Occipital lobe (tissue), 2 donors: Measurements from ENCODE around the gene VARS2. TPM values are rescaled to one million over a fixed set of nuclear protein-coding genes. Genes with fewer than 3 reads are reported as not detected.

Experiments used
- DNase-seq: peaks from one replicate; lab custom pipeline; 2025; lab: John Stamatoyannopoulos, UW
- total RNA-seq: library from RNA; depleted of rRNA; stranded (reverse); fragments of >200 nt; gene quantifications from one replicate; pipeline ENCODE4 v1.2.3, GENCODE V29; 2014

The VARS2 gene
- total RNA-seq, 1 donor from 2014 or later = 31.2 TPM

DNA sequence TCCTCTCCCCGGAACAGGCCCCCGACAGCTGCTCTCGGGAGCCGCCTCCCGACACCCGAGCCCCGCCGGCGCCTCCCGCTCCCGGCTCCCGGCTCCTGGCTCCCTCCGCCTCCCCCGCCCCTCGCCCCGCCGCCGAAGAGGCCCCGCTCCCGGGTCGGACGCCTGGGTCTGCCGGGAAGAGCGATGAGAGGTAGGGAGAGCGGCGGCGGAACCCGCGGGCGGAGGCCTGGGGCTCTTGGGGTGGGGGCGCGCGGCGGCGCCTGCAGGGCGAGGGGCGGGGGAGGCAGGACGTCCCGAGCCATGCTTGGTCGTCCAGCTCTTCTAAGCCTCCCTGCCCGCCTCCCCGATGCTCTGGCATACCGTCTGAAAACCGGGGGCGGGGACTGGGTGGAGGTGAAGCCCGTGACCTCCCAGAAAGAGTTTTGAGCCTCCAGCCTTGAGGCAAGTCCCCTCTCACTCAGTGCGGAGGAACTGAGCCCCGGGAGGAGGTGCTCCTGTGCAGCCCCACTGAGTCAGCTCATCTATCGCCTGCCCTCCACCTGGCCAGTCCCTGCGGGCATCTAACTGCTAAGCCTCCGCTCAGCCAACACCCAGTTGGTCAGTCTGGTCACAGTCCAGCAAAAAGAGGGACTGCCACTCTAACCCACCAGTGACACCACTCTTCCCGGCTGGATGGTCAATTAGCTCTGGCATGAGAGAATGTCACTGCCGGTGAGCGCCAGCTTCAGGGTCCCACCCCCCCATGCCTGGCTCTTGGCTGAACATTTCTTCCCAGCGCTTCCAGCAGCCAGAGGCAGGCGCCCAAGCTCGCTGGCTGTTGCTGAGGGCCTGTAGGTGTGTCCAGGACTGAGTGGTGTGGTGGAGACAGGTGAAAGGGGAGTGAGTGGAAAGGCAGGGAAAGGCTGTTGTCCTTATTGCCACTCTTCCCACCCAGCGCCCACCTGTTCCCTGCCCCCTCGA, 29.2 kb upstream of the VARS2 start:
- peak; percentile 56 for DNase-seq

DNA sequence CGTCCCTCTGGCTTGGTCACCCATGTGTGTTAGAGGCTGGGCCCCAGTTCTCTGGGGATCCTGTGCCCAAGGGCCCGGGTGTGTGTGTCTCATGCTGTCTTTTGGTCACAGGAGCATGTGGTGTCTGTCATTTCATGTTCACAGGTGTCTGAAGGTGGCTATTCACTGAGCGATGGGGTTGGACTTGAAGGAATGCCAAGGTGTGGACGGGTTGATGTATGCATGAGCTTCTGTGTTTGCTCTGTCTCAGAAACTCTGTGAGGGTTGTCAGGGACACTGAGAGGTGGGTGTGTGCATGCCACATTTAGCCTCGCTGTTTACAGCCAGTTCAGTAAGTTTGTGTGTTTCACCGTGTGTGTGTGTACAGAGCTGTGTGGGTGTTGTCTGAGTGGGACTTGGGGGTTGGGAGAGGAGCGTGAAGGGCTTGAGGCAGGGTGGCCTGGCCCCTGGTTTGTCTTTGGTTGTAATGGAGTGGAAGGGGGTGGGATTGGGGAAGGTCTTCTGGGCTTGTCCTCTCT, 28.5 kb upstream of the VARS2 start:
- peak; percentile 56 for DNase-seq

DNA sequence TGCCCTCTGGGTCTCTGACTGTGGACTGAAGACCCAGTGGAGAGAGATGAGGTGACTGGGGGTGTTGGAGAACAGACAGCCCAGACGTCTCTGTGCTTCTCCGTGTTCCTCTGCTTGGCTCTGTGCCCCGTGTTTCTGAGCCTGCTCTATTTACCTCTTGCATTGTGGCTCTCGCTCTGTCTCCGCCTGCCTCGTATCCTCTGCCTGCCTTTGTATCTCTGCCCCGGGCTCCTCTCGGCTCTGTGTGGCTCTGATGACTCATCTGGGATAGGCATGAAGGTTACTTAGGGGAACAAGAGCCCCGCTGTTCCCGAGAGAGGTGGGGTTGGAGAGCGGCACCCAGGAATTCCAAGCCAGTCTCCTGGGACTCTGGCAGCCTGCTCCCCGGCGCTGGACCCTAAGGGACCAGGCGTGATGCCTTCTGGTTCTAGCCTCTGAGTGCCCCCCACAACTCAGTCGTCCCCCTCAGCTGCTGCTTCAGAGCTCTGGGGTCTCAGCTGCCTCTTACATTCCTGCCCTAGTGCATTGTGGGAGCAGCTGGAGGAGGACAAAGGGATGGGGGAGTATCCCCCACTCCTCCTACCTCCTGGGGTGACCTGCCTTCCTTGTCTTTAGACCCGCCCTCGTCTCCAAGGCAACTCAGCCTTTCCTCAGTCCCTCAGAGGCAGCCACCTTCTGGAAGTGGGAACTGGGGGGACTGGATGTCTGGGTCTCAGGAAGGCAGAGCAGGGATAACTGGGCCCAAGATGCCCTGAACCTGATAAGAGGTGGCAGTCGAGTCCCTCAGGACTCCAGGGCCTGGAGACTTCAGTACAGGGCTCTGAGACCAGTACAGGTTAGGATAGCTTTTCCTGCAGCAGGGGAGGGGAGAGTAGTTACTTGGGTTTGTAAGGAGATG, 27.8 kb upstream of the VARS2 start:
- peak; percentile 77 for DNase-seq

DNA sequence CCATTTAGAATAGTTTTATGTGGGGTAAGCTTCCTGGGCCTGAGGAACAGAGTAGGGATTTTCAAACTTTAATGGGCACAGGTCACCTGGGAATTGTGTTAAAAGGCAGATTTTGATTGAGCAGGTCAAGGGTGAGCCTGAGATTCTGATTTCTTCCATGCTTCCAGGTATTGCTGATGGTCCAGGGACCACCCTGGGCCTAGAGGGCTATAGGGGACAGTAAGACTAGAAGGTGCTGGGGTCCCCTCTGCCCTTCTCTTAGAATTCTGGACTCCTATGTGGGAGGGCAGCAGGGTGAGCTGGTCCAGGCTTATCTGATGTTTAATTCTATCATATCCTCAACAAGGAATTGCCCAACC, 27.2 kb upstream of the VARS2 start:
- no peak for DNase-seq

DNA sequence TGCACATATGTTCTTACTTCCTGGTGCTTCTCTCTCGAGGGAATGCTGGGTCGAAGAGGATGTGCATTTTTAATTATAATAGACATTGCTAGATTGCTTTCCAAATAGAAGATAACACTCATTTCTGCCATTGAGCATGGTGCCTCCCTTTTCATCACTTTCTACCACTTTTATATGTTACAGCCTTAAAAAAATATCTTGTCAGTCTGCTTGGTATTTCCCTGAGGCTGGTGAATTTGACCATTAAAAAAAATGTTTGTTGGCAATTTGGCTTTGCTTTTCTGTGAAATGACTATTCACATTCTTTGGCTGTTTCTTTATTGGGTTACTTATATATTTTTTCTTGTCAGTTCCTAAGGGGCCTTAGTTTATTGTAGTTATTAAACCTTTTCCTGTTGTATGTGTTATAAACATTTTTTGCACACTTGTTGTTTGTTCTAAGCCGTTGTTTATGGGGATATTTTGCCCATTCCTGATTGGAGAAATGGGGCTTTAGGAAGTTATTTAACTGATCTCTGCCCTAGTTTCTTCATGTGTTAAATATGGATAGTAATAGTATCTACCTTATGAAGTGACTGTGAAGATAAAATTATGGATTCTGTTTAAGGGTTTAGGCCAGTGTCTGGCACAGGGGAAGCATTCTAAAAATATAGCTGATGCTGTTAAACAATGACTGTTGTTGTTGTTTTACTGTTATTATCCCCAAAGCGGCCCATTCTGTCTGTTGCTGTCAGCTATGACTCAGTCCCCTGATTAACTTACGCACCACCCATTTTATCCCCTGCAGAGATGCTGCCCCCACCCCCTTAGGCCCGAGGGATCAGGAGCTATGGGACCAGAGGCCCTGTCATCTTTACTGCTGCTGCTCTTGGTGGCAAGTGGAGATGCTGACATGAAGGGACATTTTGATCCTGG, 25.9 kb upstream of the VARS2 start:
- peak; percentile 28 for DNase-seq

DNA sequence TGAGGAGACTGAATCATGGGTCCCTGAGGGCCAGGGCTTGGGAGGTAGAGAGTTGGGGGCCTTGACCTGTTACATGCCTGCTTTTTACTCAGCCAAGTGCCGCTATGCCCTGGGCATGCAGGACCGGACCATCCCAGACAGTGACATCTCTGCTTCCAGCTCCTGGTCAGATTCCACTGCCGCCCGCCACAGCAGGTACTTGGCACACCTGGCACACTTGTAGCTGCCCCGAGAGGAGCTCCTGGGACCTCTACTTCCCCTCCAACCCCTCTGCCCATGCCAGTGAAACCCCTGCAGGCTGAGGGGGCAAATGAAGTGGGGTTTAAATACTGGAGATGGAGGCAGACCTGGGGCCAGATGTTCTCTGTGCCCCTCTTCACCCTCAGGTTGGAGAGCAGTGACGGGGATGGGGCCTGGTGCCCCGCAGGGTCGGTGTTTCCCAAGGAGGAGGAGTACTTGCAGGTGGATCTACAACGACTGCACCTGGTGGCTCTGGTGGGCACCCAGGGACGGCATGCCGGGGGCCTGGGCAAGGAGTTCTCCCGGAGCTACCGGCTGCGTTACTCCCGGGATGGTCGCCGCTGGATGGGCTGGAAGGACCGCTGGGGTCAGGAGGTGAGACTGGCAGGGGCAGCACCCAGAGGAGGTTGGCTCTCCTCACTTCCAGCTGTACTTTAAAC, 25.1 kb upstream of the VARS2 start:
- no peak for DNase-seq

DNA sequence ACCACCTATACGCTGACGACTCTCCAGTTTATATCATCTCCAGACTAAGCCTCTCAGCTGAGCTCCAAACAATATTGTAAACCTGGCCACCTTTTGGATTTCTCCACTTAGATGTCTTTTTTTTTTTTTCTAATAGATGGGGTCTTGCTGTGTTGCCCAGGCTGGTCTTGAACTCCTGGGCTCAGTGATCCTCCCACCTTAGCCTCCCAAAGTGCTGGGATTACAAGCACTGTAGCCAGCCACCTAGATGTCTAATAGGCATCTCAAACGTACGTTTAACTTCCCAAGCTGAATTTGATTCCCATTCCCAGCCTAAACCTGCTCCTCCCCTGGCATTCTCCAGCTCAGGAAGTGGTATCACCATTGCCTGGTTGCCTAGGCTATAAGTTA, 24.5 kb upstream of the VARS2 start:
- DNase-seq = no peak

DNA sequence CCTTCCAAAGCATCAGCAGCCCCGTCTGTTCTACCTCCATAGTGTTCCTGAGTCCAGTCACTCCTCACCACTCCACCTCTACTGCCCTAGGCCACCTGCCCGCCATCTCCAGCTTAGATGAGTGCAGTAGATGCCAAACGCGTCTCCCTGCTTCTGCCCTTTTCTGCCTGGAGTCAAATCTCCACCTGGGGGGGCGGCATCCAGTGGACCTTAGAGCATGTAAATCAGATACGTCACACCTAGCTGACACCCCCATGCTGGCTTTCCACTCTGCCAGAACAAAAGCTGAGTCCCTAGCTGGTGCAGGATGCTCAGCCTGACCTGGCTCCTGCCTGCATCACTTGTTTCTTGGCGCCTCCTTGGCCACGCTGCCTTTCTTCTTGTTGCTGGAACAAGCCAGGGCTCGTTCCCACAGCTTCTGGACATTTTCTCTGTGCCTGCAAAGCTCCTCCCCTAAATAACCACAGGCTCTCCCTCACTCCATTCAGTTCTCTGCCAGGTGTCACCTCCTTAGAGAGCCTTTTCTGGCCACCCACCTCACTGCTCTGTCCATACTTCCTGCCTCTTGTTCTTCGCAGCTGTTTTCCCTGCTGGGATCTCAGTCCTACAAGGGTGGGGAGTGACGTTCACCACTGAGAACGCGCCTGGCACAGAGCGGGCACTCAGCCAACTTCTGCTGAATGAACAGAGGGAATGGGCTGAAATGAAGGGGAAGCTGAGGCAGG, 24.0 kb upstream of the VARS2 start:
- peak; percentile 60 for DNase-seq

DNA sequence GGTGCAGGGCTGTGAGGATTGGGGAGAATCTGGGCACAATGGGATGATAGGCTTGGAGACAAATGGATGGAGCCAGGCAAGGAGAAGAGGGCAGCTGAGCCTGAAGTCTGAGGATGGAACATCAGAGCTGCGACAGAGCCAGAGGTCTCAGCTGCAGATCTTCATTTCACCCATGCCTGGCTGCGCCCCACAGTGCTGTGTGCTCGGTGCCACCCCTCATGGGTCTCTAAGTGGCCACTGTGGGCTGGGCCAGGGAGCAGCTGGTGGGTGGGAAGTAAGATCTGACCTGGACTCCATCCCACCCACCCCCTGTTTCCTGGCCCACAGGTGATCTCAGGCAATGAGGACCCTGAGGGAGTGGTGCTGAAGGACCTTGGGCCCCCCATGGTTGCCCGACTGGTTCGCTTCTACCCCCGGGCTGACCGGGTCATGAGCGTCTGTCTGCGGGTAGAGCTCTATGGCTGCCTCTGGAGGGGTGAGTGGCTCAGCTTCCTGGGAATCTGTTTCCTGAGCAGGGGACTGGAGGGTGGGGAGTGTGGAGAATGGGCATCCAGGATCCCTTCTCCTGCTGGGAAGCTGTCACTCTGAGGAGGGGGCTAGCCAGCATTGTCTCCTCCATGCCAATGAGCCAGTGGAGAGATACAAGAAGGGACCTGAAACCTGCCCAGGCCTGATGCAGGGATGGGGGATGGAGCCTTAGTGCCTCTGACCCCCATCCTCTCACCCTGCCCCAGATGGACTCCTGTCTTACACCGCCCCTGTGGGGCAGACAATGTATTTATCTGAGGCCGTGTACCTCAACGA, 23.2 kb upstream of the VARS2 start:
- no peak for DNase-seq

DNA sequence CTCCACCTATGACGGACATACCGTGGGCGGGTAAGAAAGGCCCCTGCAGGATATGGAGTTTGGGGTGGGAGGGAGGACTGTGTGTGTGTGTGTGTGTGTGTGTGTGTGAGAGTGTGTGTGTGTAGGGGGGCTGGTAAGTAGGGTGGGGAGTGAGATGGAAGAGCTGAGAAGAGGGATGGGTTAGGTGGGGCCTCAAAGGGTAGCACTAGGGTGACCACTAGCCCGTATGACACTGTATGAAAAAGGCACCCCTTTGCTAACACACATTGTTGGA, 22.7 kb upstream of the VARS2 start:
- DNase-seq = no peak

DNA sequence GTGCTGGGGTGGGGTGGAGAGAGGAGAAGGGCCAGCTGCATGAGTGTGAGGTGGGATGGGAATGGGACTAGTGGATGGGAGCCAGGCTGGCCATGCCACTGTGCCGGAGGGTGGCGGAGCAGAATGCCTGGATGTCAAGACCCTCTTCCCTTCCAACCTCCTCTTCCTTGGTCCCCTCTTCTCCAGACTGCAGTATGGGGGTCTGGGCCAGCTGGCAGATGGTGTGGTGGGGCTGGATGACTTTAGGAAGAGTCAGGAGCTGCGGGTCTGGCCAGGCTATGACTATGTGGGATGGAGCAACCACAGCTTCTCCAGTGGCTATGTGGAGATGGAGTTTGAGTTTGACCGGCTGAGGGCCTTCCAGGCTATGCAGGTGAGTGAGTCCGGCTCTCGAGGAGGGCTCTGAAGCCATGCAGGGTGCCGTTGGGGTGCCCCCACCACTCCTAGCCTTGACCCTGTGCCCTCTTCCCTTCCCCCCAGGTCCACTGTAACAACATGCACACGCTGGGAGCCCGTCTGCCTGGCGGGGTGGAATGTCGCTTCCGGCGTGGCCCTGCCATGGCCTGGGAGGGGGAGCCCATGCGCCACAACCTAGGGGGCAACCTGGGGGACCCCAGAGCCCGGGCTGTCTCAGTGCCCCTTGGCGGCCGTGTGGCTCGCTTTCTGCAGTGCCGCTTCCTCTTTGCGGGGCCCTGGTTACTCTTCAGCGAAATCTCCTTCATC, 22.1 kb upstream of the VARS2 start:
- no peak for DNase-seq

DNA sequence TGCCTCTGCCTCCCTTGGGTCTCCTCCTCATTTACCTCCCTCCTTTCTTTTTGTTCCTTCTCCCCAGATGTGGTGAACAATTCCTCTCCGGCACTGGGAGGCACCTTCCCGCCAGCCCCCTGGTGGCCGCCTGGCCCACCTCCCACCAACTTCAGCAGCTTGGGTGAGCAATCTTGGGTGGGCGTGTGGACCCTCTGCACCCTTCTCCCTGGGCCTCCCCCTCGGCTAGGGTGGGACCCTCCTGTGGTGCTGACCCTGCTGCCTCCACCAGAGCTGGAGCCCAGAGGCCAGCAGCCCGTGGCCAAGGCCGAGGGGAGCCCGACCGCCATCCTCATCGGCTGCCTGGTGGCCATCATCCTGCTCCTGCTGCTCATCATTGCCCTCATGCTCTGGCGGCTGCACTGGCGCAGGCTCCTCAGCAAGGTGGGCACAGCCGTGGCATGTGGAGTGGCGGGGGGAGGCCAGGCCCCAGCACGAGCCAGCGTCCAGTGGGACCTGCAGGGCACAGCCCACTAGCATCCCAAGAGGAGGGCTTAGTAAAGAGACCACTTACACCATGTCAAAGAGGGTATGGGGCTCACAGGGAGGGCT, 20.9 kb upstream of the VARS2 start:
- no peak for DNase-seq

DNA sequence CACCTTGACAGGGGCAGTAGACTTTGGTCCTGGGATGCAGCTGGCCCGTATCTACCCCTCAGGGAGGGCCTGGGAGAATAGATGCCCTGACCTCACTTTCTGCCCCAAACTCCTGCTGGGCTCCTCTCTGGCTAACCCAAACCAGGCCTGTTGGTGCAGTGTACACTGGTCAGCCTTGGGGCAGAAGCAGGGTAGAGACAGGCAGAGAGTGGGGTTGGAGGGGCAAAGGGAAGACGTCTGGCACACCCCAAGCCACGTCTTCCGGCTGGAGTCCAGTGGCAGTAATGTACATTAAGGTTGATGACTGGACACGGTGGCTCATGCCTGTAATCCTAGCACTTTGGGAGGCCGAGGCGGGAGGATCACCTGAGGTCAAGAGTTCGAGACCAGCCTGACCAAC, 20.4 kb upstream of the VARS2 start:
- DNase-seq = no peak

DNA sequence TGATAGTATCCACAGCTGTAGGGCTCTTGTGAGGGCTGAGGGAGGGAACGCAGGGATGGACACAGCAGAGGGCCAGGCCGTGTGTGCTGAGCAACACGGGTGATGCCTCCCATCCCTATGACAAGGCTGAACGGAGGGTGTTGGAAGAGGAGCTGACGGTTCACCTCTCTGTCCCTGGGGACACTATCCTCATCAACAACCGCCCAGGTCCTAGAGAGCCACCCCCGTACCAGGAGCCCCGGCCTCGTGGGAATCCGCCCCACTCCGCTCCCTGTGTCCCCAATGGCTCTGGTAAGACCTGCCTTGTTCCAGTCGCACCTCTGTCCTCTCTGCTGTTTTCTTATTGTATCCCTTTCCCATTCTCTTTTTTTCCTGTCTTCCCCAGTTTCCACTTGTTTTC, 19.7 kb upstream of the VARS2 start:
- no peak for DNase-seq

DNA sequence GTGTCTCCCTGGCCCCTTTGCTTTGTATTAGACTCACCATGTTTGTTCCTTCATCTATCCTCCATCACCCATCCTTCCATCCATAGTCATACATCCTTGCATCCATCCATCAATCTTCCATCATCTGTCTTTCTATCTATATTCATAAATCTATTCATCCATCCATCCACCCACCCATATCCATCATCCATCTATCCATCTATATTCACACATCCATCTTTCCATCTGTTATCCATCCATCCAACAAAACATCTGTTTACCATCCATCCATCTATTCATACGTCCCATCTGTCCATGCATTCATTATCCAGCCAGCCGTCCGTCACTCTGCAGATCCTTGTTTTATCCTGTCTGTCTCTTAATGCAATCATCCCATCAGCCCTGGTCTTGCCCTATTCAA, 19.1 kb upstream of the VARS2 start:
- DNase-seq = no peak

DNA sequence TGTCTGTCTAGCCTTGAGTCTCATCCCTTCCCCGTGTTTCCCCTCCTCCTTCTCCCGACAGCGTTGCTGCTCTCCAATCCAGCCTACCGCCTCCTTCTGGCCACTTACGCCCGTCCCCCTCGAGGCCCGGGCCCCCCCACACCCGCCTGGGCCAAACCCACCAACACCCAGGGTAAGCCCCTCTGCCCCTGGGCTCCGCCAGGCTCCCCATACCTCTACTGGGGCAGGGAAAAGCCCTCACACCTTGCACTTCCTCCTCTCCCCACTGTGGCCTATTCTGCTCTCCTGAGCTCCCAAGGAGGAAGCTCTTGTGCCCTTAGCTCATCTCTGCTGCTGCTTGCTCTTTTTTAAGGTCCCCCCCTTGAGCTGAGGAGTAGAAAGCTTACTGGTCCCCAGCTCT, 18.7 kb upstream of the VARS2 start:
- DNase-seq = no peak

DNA sequence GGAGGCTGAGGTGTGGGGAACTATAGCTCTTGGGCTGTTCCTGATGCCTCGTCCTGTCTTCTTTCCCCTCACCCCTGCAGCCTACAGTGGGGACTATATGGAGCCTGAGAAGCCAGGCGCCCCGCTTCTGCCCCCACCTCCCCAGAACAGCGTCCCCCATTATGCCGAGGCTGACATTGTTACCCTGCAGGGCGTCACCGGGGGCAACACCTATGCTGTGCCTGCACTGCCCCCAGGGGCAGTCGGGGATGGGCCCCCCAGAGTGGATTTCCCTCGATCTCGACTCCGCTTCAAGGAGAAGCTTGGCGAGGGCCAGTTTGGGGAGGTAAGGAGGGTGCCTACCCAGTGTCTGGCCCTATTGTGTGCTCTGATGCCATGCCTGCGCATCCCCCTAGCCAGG, 17.5 kb upstream of the VARS2 start:
- no peak for DNase-seq

DNA sequence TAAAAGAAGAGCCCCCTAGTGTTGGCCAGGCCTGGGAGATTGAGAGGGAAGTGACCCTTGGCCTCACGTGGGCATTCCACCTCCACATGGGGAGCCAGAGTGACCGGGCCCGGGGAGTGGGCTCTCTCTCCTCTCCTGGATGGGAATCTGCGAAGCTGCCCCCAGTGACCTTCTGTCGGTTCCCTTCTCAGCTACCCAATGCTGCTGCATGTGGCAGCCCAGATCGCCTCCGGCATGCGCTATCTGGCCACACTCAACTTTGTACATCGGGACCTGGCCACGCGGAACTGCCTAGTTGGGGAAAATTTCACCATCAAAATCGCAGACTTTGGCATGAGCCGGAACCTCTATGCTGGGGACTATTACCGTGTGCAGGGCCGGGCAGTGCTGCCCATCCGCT, 16.2 kb upstream of the VARS2 start:
- no peak for DNase-seq
